Hepatocyte (in vitro differentiated cells): ENCODE results near the gene ZMIZ1.

Experiments
- CTCF ChIP-seq: fragments of 200-600 bp; sonication (generic); IDR thresholded peaks from 2 replicates; pipeline ENCODE4 v1.5.1; 2016; ENCODE audit warnings: antibody characterized with exemption, mild to moderate bottlenecking; ENCODE audit not compliant: poor library complexity
- EZH2phosphoT487 ChIP-seq: fragments of 200-600 bp; sonication (generic); IDR thresholded peaks from one replicate; pipeline ENCODE4 v1.6.1; 2018; ENCODE audit warnings: antibody characterized with exemption, mild to moderate bottlenecking, low read depth, moderate library complexity; ENCODE audit not compliant: unreplicated experiment, severe bottlenecking

- TF ChIP-seq CTCF (no peak), EZH2phosphoT487 (no peak)
Measured at GRCh38 chr10:79118286-79119202, 49.8 kb downstream of the ZMIZ1 start.
